Measurements from ENCODE around the gene KRT13. TPM values are rescaled to one million over a fixed set of nuclear protein-coding genes. Genes with fewer than 3 reads are reported as not detected.

The KRT13 gene
- total RNA-seq, 1 experiment from 2014 or later: not detected

GRCh38 chr17:41532947-41533570 is 27.6 kb upstream of the KRT13 start:
- no TSS peak for BruUV-seq (replicated peaks)
- no peaks in the 10 kb centered on the region for H3K27me3 ChIP-seq (replicated peaks; ENCODE audit: insufficient read depth, low read depth, low read length, poor library complexity)
- intact Hi-C loops (cut with micrococcal nuclease; ENCODE audit: unreplicated experiment): no loop called here
- H3K27ac ChIP-seq (ENCODE audit: low read depth, low read length, poor library complexity, severe bottlenecking): no peak overlapping the region
- H3K4me3 ChIP-seq (ENCODE audit: low read depth, low read length, poor library complexity, severe bottlenecking): no peak overlapping the region
- no peaks in the 10 kb centered on the region for H3K9me3 ChIP-seq (ENCODE audit: low read depth, low read length, poor library complexity, severe bottlenecking)
- H3K36me3 ChIP-seq (ENCODE audit: insufficient read depth, low read length, poor library complexity, severe bottlenecking): no peaks in the 10 kb centered on the region
- POLR2A ChIA-PET (ENCODE audit: low non-redundant PET): no interaction called here
- no peak for DNase-seq (ENCODE audit: low spot score)
- no peak for TF ChIP-seq EZH2 (IDR thresholded peaks at IDR 0.05; ENCODE audit: borderline replicate concordance, low read depth, low read length, poor library complexity, severe bottlenecking)
- TF ChIP-seq, protein P1, sequence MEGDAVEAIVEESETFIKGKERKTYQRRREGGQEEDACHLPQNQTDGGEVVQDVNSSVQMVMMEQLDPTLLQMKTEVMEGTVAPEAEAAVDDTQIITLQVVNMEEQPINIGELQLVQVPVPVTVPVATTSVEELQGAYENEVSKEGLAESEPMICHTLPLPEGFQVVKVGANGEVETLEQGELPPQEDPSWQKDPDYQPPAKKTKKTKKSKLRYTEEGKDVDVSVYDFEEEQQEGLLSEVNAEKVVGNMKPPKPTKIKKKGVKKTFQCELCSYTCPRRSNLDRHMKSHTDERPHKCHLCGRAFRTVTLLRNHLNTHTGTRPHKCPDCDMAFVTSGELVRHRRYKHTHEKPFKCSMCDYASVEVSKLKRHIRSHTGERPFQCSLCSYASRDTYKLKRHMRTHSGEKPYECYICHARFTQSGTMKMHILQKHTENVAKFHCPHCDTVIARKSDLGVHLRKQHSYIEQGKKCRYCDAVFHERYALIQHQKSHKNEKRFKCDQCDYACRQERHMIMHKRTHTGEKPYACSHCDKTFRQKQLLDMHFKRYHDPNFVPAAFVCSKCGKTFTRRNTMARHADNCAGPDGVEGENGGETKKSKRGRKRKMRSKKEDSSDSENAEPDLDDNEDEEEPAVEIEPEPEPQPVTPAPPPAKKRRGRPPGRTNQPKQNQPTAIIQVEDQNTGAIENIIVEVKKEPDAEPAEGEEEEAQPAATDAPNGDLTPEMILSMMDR (conservative IDR thresholded peaks at IDR 0.05; ENCODE audit: low read depth, low read length): no peak
- H3K4me1 ChIP-seq (ENCODE audit: insufficient read depth, low read length, poor library complexity, severe bottlenecking): no peaks in the 10 kb centered on the region
- CTCF ChIA-PET: no interaction called here

DNA sequence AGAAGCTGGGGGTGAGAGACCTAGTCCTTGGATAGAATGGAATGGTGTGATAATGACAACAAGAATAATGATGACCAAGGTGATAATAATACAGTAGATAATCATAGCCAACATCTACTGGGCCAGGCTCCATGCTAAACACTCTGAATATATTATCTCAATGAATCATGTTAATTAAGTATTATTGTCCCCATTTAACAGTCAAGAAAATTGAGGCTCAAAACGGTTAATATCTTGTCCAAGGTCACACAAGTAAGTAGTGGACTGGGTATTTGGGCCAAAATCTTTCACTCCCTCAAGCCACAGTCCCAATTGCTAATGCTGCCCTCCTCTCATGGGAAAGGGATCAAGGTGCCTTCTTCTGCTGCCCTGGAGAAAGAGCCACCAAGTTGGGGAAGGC is 26.6 kb upstream of the KRT13 start:
- ChIA-PET POLR2A (ENCODE audit: low non-redundant PET) (no interaction called here), CTCF (no interaction called here)
- intact Hi-C loops (cut with micrococcal nuclease; ENCODE audit: unreplicated experiment): no loop called here
- BruUV-seq (replicated peaks): no TSS peak
- no peak for TF ChIP-seq EZH2 (IDR thresholded peaks at IDR 0.05; ENCODE audit: borderline replicate concordance, low read depth, low read length, poor library complexity, severe bottlenecking)
- TF ChIP-seq, protein P1 (conservative IDR thresholded peaks at IDR 0.05; ENCODE audit: low read depth, low read length): no peak
- DNase-seq (ENCODE audit: low spot score): no peak
- H3K36me3 ChIP-seq (ENCODE audit: insufficient read depth, low read length, poor library complexity, severe bottlenecking): no peaks in the 10 kb centered on the region
- no peaks in the 10 kb centered on the region for H3K27me3 ChIP-seq (replicated peaks; ENCODE audit: insufficient read depth, low read depth, low read length, poor library complexity)
- no peaks in the 10 kb centered on the region for H3K4me1 ChIP-seq (ENCODE audit: insufficient read depth, low read length, poor library complexity, severe bottlenecking)
- H3K9me3 ChIP-seq (ENCODE audit: low read depth, low read length, poor library complexity, severe bottlenecking): no peaks in the 10 kb centered on the region
- H3K4me3 ChIP-seq (ENCODE audit: low read depth, low read length, poor library complexity, severe bottlenecking): no peak overlapping the region
- no peak overlapping the region for H3K27ac ChIP-seq (ENCODE audit: low read depth, low read length, poor library complexity, severe bottlenecking)

GRCh38 chr17:41530062-41531048 is 24.9 kb upstream of the KRT13 start:
- BruUV-seq (replicated peaks): no TSS peak
- Histone ChIP-seq H3K4me3 (ENCODE audit: low read depth, low read length, poor library complexity, severe bottlenecking) (no peak overlapping the region), H3K9me3 (ENCODE audit: low read depth, low read length, poor library complexity, severe bottlenecking) (no peaks in the 10 kb centered on the region), H3K27me3 (replicated peaks; ENCODE audit: insufficient read depth, low read depth, low read length, poor library complexity) (no peaks in the 10 kb centered on the region), H3K36me3 (ENCODE audit: insufficient read depth, low read length, poor library complexity, severe bottlenecking) (no peaks in the 10 kb centered on the region), H3K27ac (ENCODE audit: low read depth, low read length, poor library complexity, severe bottlenecking) (no peak overlapping the region), H3K4me1 (ENCODE audit: insufficient read depth, low read length, poor library complexity, severe bottlenecking) (no peaks in the 10 kb centered on the region)
- intact Hi-C loops (cut with micrococcal nuclease; ENCODE audit: unreplicated experiment): no loop called here
- no peak for TF ChIP-seq EZH2 (IDR thresholded peaks at IDR 0.05; ENCODE audit: borderline replicate concordance, low read depth, low read length, poor library complexity, severe bottlenecking)
- TF ChIP-seq, protein P1 (conservative IDR thresholded peaks at IDR 0.05; ENCODE audit: low read depth, low read length): no peak
- CTCF ChIA-PET: no interaction called here
- POLR2A ChIA-PET (ENCODE audit: low non-redundant PET): no interaction called here
- no peak for DNase-seq (ENCODE audit: low spot score)

Measured in A673 (cell line).